Spleen (tissue), 7 donors: ENCODE data around the gene KLC4.

ENCODE experiments used
- POLR2AphosphoS5 ChIP-seq, 3 donors: sonication (generic); formaldehyde crosslinking; IDR thresholded peaks; one replicate each; pipeline ENCODE4 v1.5.1; 2017; ENCODE audit warnings: antibody characterized with exemption in 3 of 3
- TF ChIP-seq, protein P1 (sequence below), 11 experiments: fragments of 200-600 bp in 7 of 11; fragments of 450-650 bp in 4 of 11; sonication (generic) in 4 of 11; IDR thresholded peaks in 8 of 11; conservative IDR thresholded peaks in 3 of 11; 1 replicate in 7 of 11; 2 replicates in 4 of 11; pipeline versions ENCODE4 v1.4.0 to v1.8.0; 2016 to 2021; ENCODE audit warnings: antibody characterized with exemption in 11 of 11, inconsistent platforms in 4 of 11, mild to moderate bottlenecking in 1 of 11
- donor health status: DM: no; HTN: no; CAD: no; lungs with moderate emphysema.
- donor health status: DM: no; HTN: no; CAD: no.
- donor health status: DM: no; HTN: no; CAD: no.

DNA sequence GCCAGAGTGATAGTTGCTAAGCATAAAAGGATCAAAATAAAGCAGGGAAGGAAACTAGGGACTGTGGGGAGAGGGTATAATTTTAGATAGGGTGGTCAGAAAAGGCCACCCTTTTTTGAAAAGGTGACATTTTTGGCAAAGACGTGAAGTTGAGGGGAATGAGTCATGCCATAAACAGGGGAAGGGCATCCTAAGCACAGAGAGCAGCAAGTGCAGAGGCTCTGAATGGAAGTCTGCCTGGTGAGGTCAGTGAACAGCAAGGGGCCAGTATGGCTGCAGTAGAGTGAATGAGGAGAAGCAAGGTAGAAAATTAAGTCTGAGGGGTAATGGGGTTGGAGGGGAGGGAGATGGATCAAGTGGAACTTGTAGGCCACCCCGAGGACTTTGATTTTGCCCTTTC, 2.4 kb downstream of the KLC4 start:
- TF ChIP-seq, protein P1, sequence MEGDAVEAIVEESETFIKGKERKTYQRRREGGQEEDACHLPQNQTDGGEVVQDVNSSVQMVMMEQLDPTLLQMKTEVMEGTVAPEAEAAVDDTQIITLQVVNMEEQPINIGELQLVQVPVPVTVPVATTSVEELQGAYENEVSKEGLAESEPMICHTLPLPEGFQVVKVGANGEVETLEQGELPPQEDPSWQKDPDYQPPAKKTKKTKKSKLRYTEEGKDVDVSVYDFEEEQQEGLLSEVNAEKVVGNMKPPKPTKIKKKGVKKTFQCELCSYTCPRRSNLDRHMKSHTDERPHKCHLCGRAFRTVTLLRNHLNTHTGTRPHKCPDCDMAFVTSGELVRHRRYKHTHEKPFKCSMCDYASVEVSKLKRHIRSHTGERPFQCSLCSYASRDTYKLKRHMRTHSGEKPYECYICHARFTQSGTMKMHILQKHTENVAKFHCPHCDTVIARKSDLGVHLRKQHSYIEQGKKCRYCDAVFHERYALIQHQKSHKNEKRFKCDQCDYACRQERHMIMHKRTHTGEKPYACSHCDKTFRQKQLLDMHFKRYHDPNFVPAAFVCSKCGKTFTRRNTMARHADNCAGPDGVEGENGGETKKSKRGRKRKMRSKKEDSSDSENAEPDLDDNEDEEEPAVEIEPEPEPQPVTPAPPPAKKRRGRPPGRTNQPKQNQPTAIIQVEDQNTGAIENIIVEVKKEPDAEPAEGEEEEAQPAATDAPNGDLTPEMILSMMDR (IDR thresholded peaks at IDR 0.05 in 8 of 11, conservative IDR thresholded peaks at IDR 0.05 in 3 of 11): no peak
- TF ChIP-seq POLR2AphosphoS5 (IDR thresholded peaks at IDR 0.05): no peak
